ENCODE data around the gene RNF220.
"Not testable (repeated sequence)": the region's sequence is repeated elsewhere in the genome, so short reads cannot be mapped to it uniquely, and the experiment has no call there.

The RNF220 gene

GRCh38 chr1:44661781-44662682, 257.0 kb downstream of the RNF220 start:
- DNase-seq: no peak

- no peak for DNase-seq
These were observed 257.6 kb downstream of the RNF220 start for GRCh38 chr1:44662683-44663030.

GRCh38 chr1:44663417-44663816, 258.4 kb downstream of the RNF220 start:
- DNase-seq: no peak

- no peak for DNase-seq
These were observed 259.8 kb downstream of the RNF220 start for GRCh38 chr1:44664730-44665370.

- DNase-seq: not testable (repeated sequence)
These were observed 261.7 kb downstream of the RNF220 start for GRCh38 chr1:44666719-44667118.

GRCh38 chr1:44670751-44671640, 265.9 kb downstream of the RNF220 start:
- DNase-seq: no peak

GRCh38 chr1:44672254-44672955, 267.4 kb downstream of the RNF220 start:
- peak; percentile 25 for DNase-seq

- no peak for DNase-seq
These were observed 268.1 kb downstream of the RNF220 start for GRCh38 chr1:44672961-44673674.

GRCh38 chr1:44673675-44674112, 268.6 kb downstream of the RNF220 start:
- no peak for DNase-seq

GRCh38 chr1:44674113-44675000, 269.3 kb downstream of the RNF220 start, which contains the start of the genes ARMH1 and TMEM53:
ARMH1 (plus strand) TSS chr1:44674714; CDS start chr1:44689698, 14,984 bp downstream.
TMEM53 (minus strand) TSS chr1:44674481; CDS start chr1:44674391, 90 bp downstream.
- DNase-seq: peak; percentile 99

GRCh38 chr1:44675186-44675585, 270.1 kb downstream of the RNF220 start:
- DNase-seq: no peak

- peak; percentile 53 for DNase-seq
These were observed 271.6 kb downstream of the RNF220 start for GRCh38 chr1:44676484-44677200.

- DNase-seq: peak; percentile 46
These were observed 272.2 kb downstream of the RNF220 start for GRCh38 chr1:44677201-44677766.

GRCh38 chr1:44678120-44678519, 273.1 kb downstream of the RNF220 start:
- no peak for DNase-seq

- no peak for DNase-seq
These were observed 273.6 kb downstream of the RNF220 start for GRCh38 chr1:44678626-44679025.

- DNase-seq: no peak
These were observed 274.4 kb downstream of the RNF220 start for GRCh38 chr1:44679468-44679867.

- no peak for DNase-seq
These were observed 277.1 kb downstream of the RNF220 start for GRCh38 chr1:44681905-44682882.

GRCh38 chr1:44682883-44683265, 277.8 kb downstream of the RNF220 start:
- DNase-seq: no peak
